WTC11 (cell line): ENCODE measurements around the gene NR4A3.

Experiments used
- ESRRA ChIP-seq: sonication (generic); formaldehyde crosslinking; IDR thresholded peaks from 2 replicates; pipeline ENCODE4 v1.8.1; 2022; ENCODE audit warnings: mild to moderate bottlenecking, missing genetic modification reagents, borderline replicate concordance
- NFE2L1 ChIP-seq: sonication (generic); formaldehyde crosslinking; IDR thresholded peaks from 2 replicates; pipeline ENCODE4 v1.8.1; 2023; ENCODE audit warnings: missing genetic modification reagents
- NFYB ChIP-seq: sonication (generic); formaldehyde crosslinking; conservative IDR thresholded peaks from 2 replicates; pipeline ENCODE4 v1.8.0; 2022; ENCODE audit warnings: low read depth, missing genetic modification reagents
- SP1 ChIP-seq: sonication (generic); formaldehyde crosslinking; conservative IDR thresholded peaks from 2 replicates; pipeline ENCODE4 v1.8.1; 2022; ENCODE audit warnings: missing genetic modification reagents
- ZNF232 ChIP-seq: sonication (generic); formaldehyde crosslinking; IDR thresholded peaks from 2 replicates; pipeline ENCODE4 v1.8.0; 2022; ENCODE audit warnings: mild to moderate bottlenecking, missing genetic modification reagents
- TF ChIP-seq, protein P1 (sequence below): sonication (generic); formaldehyde crosslinking; IDR thresholded peaks from 2 replicates; pipeline ENCODE4 v1.8.1; 2023; ENCODE audit warnings: mild to moderate bottlenecking, moderate library complexity, missing genetic modification reagents
- TF ChIP-seq, protein P2 (sequence below): sonication (generic); formaldehyde crosslinking; IDR thresholded peaks from 2 replicates; pipeline ENCODE4 v1.8.0; 2022; ENCODE audit warnings: mild to moderate bottlenecking, missing genetic modification reagents
- TF ChIP-seq, protein P3 (sequence below): fragments of 200-600 bp; IDR thresholded peaks from 2 replicates; pipeline ENCODE4 v1.8.0; 2022; ENCODE audit warnings: antibody characterized with exemption

GRCh38 chr9:99782962-99783718 is 38.5 kb upstream of the NR4A3 start:
- TF ChIP-seq ZNF232 (CRISPR knock-in tag) (no peak), SP1 (no peak), NFYB (CRISPR knock-in tag) (no peak), ESRRA (no peak), NFE2L1 (CRISPR knock-in tag) (no peak)
- TF ChIP-seq, protein P1, sequence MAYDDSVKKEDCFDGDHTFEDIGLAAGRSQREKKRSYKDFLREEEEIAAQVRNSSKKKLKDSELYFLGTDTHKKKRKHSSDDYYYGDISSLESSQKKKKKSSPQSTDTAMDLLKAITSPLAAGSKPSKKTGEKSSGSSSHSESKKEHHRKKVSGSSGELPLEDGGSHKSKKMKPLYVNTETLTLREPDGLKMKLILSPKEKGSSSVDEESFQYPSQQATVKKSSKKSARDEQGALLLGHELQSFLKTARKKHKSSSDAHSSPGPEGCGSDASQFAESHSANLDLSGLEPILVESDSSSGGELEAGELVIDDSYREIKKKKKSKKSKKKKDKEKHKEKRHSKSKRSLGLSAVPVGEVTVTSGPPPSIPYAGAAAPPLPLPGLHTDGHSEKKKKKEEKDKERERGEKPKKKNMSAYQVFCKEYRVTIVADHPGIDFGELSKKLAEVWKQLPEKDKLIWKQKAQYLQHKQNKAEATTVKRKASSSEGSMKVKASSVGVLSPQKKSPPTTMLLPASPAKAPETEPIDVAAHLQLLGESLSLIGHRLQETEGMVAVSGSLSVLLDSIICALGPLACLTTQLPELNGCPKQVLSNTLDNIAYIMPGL (CRISPR knock-in tag), result no peak
- TF ChIP-seq, protein P2, sequence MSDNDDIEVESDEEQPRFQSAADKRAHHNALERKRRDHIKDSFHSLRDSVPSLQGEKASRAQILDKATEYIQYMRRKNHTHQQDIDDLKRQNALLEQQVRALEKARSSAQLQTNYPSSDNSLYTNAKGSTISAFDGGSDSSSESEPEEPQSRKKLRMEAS (CRISPR knock-in tag), result no peak
- TF ChIP-seq, protein P3, sequence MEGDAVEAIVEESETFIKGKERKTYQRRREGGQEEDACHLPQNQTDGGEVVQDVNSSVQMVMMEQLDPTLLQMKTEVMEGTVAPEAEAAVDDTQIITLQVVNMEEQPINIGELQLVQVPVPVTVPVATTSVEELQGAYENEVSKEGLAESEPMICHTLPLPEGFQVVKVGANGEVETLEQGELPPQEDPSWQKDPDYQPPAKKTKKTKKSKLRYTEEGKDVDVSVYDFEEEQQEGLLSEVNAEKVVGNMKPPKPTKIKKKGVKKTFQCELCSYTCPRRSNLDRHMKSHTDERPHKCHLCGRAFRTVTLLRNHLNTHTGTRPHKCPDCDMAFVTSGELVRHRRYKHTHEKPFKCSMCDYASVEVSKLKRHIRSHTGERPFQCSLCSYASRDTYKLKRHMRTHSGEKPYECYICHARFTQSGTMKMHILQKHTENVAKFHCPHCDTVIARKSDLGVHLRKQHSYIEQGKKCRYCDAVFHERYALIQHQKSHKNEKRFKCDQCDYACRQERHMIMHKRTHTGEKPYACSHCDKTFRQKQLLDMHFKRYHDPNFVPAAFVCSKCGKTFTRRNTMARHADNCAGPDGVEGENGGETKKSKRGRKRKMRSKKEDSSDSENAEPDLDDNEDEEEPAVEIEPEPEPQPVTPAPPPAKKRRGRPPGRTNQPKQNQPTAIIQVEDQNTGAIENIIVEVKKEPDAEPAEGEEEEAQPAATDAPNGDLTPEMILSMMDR, result no peak
